A549 (cell line): ENCODE results near the gene PCSK5. TPM values are rescaled to one million over a fixed set of nuclear protein-coding genes. Genes with fewer than 3 reads are reported as not detected.

Source experiments
- ATAC-seq, 2 experiments: fragments of 200-7000 bp in 1 of 2; fragments of >200 bp in 1 of 2; cut with Nextera tagmentation in 1 of 2; cut with Tn5 transposase in 1 of 2; 3 replicates each; pipeline versions ENCODE4 v1.8.0 to v1.9.1; 2018 to 2020; ENCODE audit warnings: mild to moderate bottlenecking in 1 of 2, moderate library complexity in 1 of 2
- CTCF ChIA-PET: fragments of 300-600 bp; sonication (Branson Sonifier 250); formaldehyde crosslinking; extraction: SDS; loops from one replicate; lab custom pipeline; 2021; ENCODE audit warnings: antibody characterized with exemption, inconsistent platforms; lab: Yijun Ruan, JAX
- POLR2A ChIA-PET: fragments of 350-600 bp; formaldehyde crosslinking; extraction: SDS; loops from one replicate; lab custom pipeline; 2021; ENCODE audit warnings: antibody characterized with exemption, inconsistent platforms; lab: Yijun Ruan, JAX
- DNase-seq, 2 experiments: peaks; one replicate each; pipeline versions ENCODE4 v3.0.0 to v3.0.0-alpha.2; 2011 to 2016; ENCODE audit warnings: low read depth in 1 of 2, low spot score in 1 of 2
- FAIRE-seq: peaks from 2 replicates; lab custom pipeline; 2011; peaks lifted over from hg19 to GRCh38; lab: Jason Lieb, UNC
- H3K27ac ChIP-seq, 2 experiments: fragments of >200 bp; sonication (Bioruptor Twin); formaldehyde crosslinking; 3 replicates each; pipeline ENCODE4 v1.5.1; 2016 to 2017
- H3K4me1 ChIP-seq: fragments of >200 bp; sonication (Bioruptor Twin); formaldehyde crosslinking; 3 replicates; pipeline ENCODE4 v1.6.1; 2016
- H3K4me2 ChIP-seq: fragments of >200 bp; sonication (Bioruptor Twin); formaldehyde crosslinking; 3 replicates; pipeline ENCODE4 v1.6.1; 2016
- H3K4me3 ChIP-seq: fragments of >200 bp; sonication (Bioruptor Twin); formaldehyde crosslinking; 3 replicates; pipeline ENCODE4 v1.5.1; 2016
- H3K9me3 ChIP-seq: fragments of >200 bp; sonication (Bioruptor Twin); formaldehyde crosslinking; 3 replicates; pipeline ENCODE4 v1.6.1; 2016
- ATOH8 ChIP-seq: fragments of 250-450 bp; sonication (Bioruptor Pico); IDR thresholded peaks from 2 replicates; pipeline ENCODE4 v1.5.0; 2020; ENCODE audit warnings: low read depth, mild to moderate bottlenecking, moderate library complexity
- BCL3 ChIP-seq: fragments of >200 bp; sonication (Bioruptor Twin); formaldehyde crosslinking; IDR thresholded peaks from 3 replicates; pipeline ENCODE4 v1.6.1; 2016
- CHD2 ChIP-seq: fragments of 150-350 bp; IDR thresholded peaks from 2 replicates; pipeline ENCODE4 v1.6.1; 2014; ENCODE audit warnings: low read length; ENCODE audit not compliant: partially characterized antibody
- CTCF ChIP-seq: fragments of >200 bp; sonication (Bioruptor Twin); formaldehyde crosslinking; IDR thresholded peaks from 3 replicates; pipeline ENCODE4 v1.5.1; 2016
- EP300 ChIP-seq, 2 experiments: fragments of >200 bp; sonication (Bioruptor Twin); formaldehyde crosslinking; IDR thresholded peaks; 2 replicates in 1 of 2; 3 replicates in 1 of 2; pipeline ENCODE4 v1.6.1; 2016 to 2017
- FOSL2 ChIP-seq, 2 experiments: fragments of 450-650 bp in 1 of 2; fragments of >200 bp in 1 of 2; sonication (Bioruptor Twin) in 1 of 2; formaldehyde crosslinking; IDR thresholded peaks; 2 replicates each; pipeline versions ENCODE4 v1.5.0 to v1.6.1; 2016 to 2020; ENCODE audit warnings: mild to moderate bottlenecking in 1 of 2, moderate library complexity in 1 of 2
- HDAC2 ChIP-seq: fragments of 200-600 bp; sonication (generic); IDR thresholded peaks from 2 replicates; pipeline ENCODE4 v1.6.1; 2016
- HES2 ChIP-seq: fragments of >200 bp; sonication (Bioruptor Twin); formaldehyde crosslinking; IDR thresholded peaks from 2 replicates; pipeline ENCODE4 v1.6.1; 2016
- HEYL ChIP-seq: fragments of 250-450 bp; sonication (Bioruptor Pico); IDR thresholded peaks from 2 replicates; pipeline ENCODE4 v1.8.0; 2021; ENCODE audit warnings: mild to moderate bottlenecking, moderate library complexity
- HMGXB4 ChIP-seq: fragments of 250-450 bp; sonication (Bioruptor Pico); IDR thresholded peaks from 2 replicates; pipeline ENCODE4 v1.5.0; 2021; ENCODE audit warnings: mild to moderate bottlenecking, moderate library complexity, borderline replicate concordance
- HOXB5 ChIP-seq: fragments of 250-450 bp; sonication (Bioruptor Pico); IDR thresholded peaks from 2 replicates; pipeline ENCODE4 v1.5.0; 2020; ENCODE audit warnings: mild to moderate bottlenecking, moderate library complexity
- JUNB ChIP-seq: fragments of >200 bp; sonication (Bioruptor Twin); formaldehyde crosslinking; IDR thresholded peaks from 2 replicates; pipeline ENCODE4 v1.6.1; 2016
- KDM1A ChIP-seq: fragments of 200-600 bp; sonication (generic); IDR thresholded peaks from 2 replicates; pipeline ENCODE4 v1.6.1; 2016; ENCODE audit warnings: low read depth, mild to moderate bottlenecking
- MYC ChIP-seq: IDR thresholded peaks from 2 replicates; pipeline ENCODE4 v1.6.1; 2012; ENCODE audit warnings: mild to moderate bottlenecking, inconsistent platforms, low read length, improper control_type of control experiment, borderline replicate concordance
- NFE2L2 ChIP-seq: fragments of 150-350 bp; conservative IDR thresholded peaks from 2 replicates; pipeline ENCODE4 v1.6.1; 2014; ENCODE audit warnings: low read length
- NPAS2 ChIP-seq: fragments of 250-450 bp; sonication (Bioruptor Pico); IDR thresholded peaks from 2 replicates; pipeline ENCODE4 v1.8.0; 2022; ENCODE audit warnings: mild to moderate bottlenecking, moderate library complexity, borderline replicate concordance
- PHF8 ChIP-seq: fragments of 200-600 bp; sonication (generic); IDR thresholded peaks from 2 replicates; pipeline ENCODE4 v1.6.1; 2016; ENCODE audit warnings: low read depth, mild to moderate bottlenecking, antibody characterized with exemption, moderate library complexity, borderline replicate concordance
- POLR2A ChIP-seq: IDR thresholded peaks from 2 replicates; pipeline ENCODE4 v1.6.1; 2012; ENCODE audit warnings: mild to moderate bottlenecking, low read length
- POLR2AphosphoS2 ChIP-seq: conservative IDR thresholded peaks from 2 replicates; pipeline ENCODE4 v1.6.1; 2012; ENCODE audit warnings: low read length, improper control_type of control experiment, inconsistent platforms
- REST ChIP-seq: fragments of 200-600 bp; sonication (generic); IDR thresholded peaks from 2 replicates; pipeline ENCODE4 v1.6.1; 2016; ENCODE audit warnings: antibody characterized with exemption, mild to moderate bottlenecking, moderate library complexity
- RNF2 ChIP-seq: fragments of 200-600 bp; sonication (generic); IDR thresholded peaks from 2 replicates; pipeline ENCODE4 v1.6.1; 2016; ENCODE audit warnings: low read depth, mild to moderate bottlenecking, antibody characterized with exemption, moderate library complexity, borderline replicate concordance
- SMC3 ChIP-seq: fragments of >200 bp; sonication (Bioruptor Twin); formaldehyde crosslinking; IDR thresholded peaks from 3 replicates; pipeline ENCODE4 v1.6.1; 2018; ENCODE audit warnings: inconsistent platforms
- SREBF2 ChIP-seq: fragments of 450-650 bp; IDR thresholded peaks from 2 replicates; pipeline ENCODE4 v1.6.1; 2014; ENCODE audit warnings: mild to moderate bottlenecking, moderate library complexity
- TFCP2L1 ChIP-seq: fragments of 250-450 bp; sonication (Bioruptor Pico); IDR thresholded peaks from 2 replicates; pipeline ENCODE4 v1.5.0; 2021; ENCODE audit warnings: mild to moderate bottlenecking
- TP53 ChIP-seq: fragments of 250-450 bp; sonication (Bioruptor Pico); IDR thresholded peaks from 2 replicates; pipeline ENCODE4 v1.5.0; 2021; ENCODE audit warnings: mild to moderate bottlenecking, moderate library complexity
- ZFP36 ChIP-seq: fragments of 450-650 bp; IDR thresholded peaks from 2 replicates; pipeline ENCODE4 v1.6.1; 2014; ENCODE audit warnings: borderline replicate concordance; ENCODE audit not compliant: partially characterized antibody
- ZNF302 ChIP-seq: fragments of 250-450 bp; sonication (Bioruptor Pico); IDR thresholded peaks from 2 replicates; pipeline ENCODE4 v1.9.0; 2021; ENCODE audit warnings: inconsistent platforms, mild to moderate bottlenecking, moderate library complexity
- WGBS: methylation state at CpG from one replicate; pipeline ENCODE4 v1.1.6; 2017; ENCODE audit errors: missing lambda C conversion rate; 5-methylcytosine and 5-hydroxymethylcytosine counted together
- polyA plus RNA-seq, 4 experiments: library from polyadenylated mRNA; depleted of rRNA in 3 of 4; stranded (reverse); fragments of >200 nt; fragmentation: RNase III in 1 of 4; extraction: RNeasy Plus Mini Kit Qiagen cat#74134 plus additional on column Dnase treatment in 1 of 4; gene quantifications; 2 replicates in 3 of 4; 3 replicates in 1 of 4; pipeline ENCODE4 v1.2.3, GENCODE V29; 2011 to 2017

The PCSK5 gene
- polyA plus RNA-seq, 2 of the 4 experiments (the other 2 are of a cell fraction), result 1.3 to 6.7 TPM

- no peak overlapping the region for H3K4me2 ChIP-seq
- ATAC-seq (no peak), DNase-seq (no peak), FAIRE-seq (no peak)
- no peak overlapping the region for H3K4me3 ChIP-seq
- H3K9me3 ChIP-seq, result no peaks in the 10 kb centered on the region
- no peak overlapping the region for H3K27ac ChIP-seq
- POLR2A ChIA-PET, result no interaction called here
- 89% methylated on average over 2 of the region's 2 CpGs for WGBS
- CTCF ChIA-PET, result interaction anchor here (1.4 kb wide), 1 partner anchor 9 kb away, joined by 3 read pairs; no protein-coding TSS in a partner anchor
- TF ChIP-seq POLR2A (no peak), SMC3 (no peak), HOXB5 (no peak)
- H3K4me1 ChIP-seq, result no peaks in the 10 kb centered on the region
Measured at GRCh38 chr9:76109953-76110352, 219.5 kb downstream of the PCSK5 start.

- WGBS, result 65% methylated on average over 2 of the region's 2 CpGs
- H3K9me3 ChIP-seq, result no peaks in the 10 kb centered on the region
- CTCF ChIA-PET, result no interaction called here
Measured at GRCh38 chr9:76112151-76112550, 221.7 kb downstream of the PCSK5 start.

GRCh38 chr9:76114144-76114543 lies 223.7 kb downstream of the PCSK5 start:
- H3K4me3 ChIP-seq, result no peak overlapping the region
- 47% methylated on average over 3 of the region's 3 CpGs for WGBS
- H3K4me2 ChIP-seq, result no peak overlapping the region
- DNase-seq (no peak), ATAC-seq (no peak), FAIRE-seq (no peak)
- H3K4me1 ChIP-seq, result no peaks in the 10 kb centered on the region
- H3K27ac ChIP-seq, result no peak overlapping the region
- no peak for TF ChIP-seq SREBF2
- no peak for TF ChIP-seq MYC
- no peak for TF ChIP-seq PHF8
- no peak for TF ChIP-seq CTCF
- TF ChIP-seq HMGXB4 (CRISPR knock-in tag), result no peak
- no peak for TF ChIP-seq RNF2
- TF ChIP-seq ZNF302, result no peak
- TF ChIP-seq KDM1A, result no peak
- TF ChIP-seq REST, result no peak
- ChIA-PET POLR2A (no interaction called here), CTCF (no interaction called here)
- H3K9me3 ChIP-seq, result no peaks in the 10 kb centered on the region

More at GRCh38 chr9:76112151-76112550, 221.7 kb downstream of the PCSK5 start:
- POLR2A ChIA-PET, result no interaction called here
- Histone ChIP-seq H3K4me2 (no peak overlapping the region), H3K4me3 (no peak overlapping the region), H3K27ac (no peak overlapping the region), H3K4me1 (no peaks in the 10 kb centered on the region)
- TF ChIP-seq FOSL2 (IDR thresholded peaks at IDR 0.05) (no peak), FOSL2 (CRISPR knock-in tag; IDR thresholded peaks at IDR 0.05) (no peak), NFE2L2 (no peak), NPAS2 (no peak), ATOH8 (CRISPR knock-in tag) (no peak), EP300 (IDR thresholded peaks at IDR 0.05) (no peak), HES2 (no peak), HDAC2 (no peak), POLR2AphosphoS2 (no peak), TFCP2L1 (CRISPR knock-in tag) (no peak), BCL3 (no peak), TP53 (no peak), ZFP36 (no peak), JUNB (no peak), CHD2 (no peak), SMC3 (no peak), ZNF302 (no peak), MYC (no peak), HEYL (CRISPR knock-in tag) (no peak)
- ATAC-seq, result no peak
- no peak for DNase-seq
- FAIRE-seq, result no peak
